Measurements from ENCODE around the gene EQTN.

DNA sequence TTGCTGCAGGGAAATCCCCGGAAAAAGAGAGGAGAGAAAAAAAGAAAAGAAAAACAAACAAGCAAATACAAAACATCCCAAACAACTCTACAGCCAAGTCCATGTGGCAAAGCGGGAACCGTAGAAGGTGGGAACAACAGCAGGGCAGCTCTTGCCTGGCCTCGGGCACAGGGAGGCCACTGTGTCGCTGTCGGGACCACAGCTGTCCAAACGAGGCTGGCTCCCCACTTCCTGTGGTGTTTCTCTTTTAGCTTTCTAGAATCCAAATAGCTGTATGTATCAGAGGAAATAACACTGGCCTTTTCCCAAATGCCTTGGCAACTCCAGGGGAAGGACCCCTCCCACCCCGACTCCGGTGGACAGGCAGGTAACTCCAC, 41.6 kb upstream of the EQTN start:
- TF ChIP-seq EZH2 (IDR thresholded peaks at IDR 0.05), result no peak
- TF ChIP-seq POLR2AphosphoS5 (IDR thresholded peaks at IDR 0.05; ENCODE audit: borderline replicate concordance, low read depth, low read length), result no peak

All from SK-N-MC (cell line).